Skin of body (tissue), 2 donors: ENCODE data around the gene RRP1B. TPM values are rescaled to one million over a fixed set of nuclear protein-coding genes. Genes with fewer than 3 reads are reported as not detected.
A peak's percentile ranks its signal among the peaks of the same experiment; 100 is the strongest.
"Not testable (repeated sequence)": the region's sequence is repeated elsewhere in the genome, so short reads cannot be mapped to it uniquely, and the experiment has no call there.

Experiments used
- DNase-seq: peaks from one replicate; lab custom pipeline; 2025; lab: John Stamatoyannopoulos, UW
- total RNA-seq: library from RNA; depleted of rRNA; stranded (reverse); fragments of >200 nt; gene quantifications from one replicate; pipeline ENCODE4 v1.2.3, GENCODE V29; 2014

RRP1B gene
- total RNA-seq, 1 donor from 2014 or later = 14.2 TPM

DNA sequence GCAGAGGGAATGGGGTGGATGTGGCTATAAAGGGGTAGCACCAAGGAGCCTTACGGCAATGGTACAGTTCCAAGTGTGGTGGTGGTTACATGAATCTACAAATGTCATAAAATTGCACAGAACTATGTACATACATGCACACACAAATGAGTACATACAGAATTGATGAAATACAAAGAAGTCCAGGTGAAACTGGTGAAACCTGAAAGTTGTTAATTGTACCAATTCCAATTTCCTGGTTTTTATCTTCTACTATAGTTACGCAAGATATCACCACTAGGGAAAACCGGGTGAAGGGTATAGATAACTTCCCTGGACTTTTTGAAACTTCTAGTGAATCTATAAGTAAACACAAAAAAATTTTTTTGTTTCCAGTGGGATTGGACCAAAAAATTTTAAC, 19.0 kb upstream of the RRP1B start:
- DNase-seq = no peak

DNA sequence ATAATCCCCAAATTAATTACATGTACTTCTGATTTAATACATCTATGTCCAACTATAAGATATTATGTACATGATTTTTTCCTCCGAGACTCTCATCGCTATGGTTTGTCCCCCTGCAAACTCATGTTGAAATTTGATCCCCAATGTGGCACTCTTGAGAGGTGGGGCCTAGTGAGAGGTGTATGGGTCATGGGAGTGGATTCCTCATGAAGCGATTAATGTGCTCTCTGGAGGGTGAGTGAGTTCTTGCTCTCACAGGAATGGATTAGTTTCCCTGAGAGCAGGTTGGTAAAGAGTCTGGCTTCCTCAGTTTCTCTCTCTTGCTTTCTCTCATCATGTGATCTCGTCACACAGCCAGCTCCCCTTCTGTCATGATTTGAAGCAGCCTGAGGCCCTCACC, 16.2 kb upstream of the RRP1B start:
- no peak for DNase-seq

DNA sequence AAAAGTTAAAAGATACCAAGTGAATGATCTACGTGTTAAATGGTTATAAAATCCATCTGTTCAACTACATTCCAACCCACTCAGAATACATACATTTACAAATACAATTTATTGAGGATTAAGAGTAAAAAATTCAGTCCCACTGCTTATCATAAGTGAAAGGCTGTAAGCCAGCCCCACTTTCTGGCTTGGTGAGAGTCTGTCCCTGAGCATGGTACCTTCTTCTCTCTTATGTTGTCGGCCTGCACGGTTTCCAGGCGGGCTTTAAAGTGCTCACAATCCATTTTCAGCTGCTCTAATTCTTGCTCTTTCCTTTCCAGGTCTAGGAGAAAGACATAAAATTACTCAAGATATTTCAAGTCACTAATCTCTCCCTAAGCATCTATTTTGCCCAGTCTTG, 15.3 kb upstream of the RRP1B start:
- DNase-seq = no peak

DNA sequence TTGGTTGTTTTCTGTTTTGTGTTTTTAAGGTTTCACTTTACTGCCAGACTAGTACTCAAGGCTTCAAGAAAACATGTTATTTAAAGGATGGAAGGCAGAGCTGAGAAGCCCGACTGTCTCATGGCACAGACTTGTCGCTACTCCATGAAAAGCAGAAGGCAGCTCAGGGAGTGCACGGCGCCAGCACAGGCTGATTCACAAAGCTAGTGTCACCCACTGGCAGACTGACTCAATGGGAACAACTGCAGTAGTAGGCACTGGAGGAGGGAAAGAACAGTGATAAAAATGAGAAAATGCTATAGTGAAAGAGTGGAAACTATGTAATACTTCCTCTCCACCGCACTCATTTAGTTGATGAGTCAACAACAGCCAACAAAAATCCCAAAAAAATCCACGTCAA, 14.8 kb upstream of the RRP1B start:
- DNase-seq = no peak

DNA sequence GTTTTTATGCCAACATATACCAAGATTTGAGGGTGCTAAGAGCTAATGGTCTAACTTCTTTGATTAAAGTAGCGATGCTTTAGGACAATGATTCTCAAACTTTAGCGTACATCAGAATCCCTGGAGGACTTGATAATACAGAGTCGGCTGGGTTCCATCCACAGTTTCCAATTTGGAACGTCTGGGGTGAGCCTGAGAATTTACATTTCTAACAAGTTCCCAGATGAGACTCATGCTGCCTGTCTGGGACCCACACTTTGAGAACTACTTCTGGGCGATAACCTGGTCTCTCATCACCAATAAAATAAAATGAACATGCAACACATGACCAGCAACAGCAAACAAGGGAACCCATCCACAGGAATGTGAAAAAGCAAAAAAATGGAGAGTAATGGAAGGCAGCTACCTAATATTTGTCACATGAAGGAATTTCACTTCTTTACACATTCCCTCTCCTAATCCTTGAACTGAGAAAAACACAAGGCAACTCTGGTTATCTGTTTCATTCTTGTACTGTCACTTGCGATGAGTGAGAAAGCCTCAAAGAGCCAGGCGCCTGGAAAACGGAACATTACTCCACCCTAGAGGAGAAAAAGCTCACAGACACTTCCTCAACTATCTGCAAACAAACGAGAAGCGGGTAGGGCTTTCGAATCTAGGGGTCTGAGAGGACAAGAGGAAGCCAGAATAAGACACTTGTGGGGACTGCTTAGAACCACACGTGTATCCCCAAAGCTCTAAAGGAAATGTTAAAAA, 14.0 kb upstream of the RRP1B start:
- peak; percentile 71 for DNase-seq

DNA sequence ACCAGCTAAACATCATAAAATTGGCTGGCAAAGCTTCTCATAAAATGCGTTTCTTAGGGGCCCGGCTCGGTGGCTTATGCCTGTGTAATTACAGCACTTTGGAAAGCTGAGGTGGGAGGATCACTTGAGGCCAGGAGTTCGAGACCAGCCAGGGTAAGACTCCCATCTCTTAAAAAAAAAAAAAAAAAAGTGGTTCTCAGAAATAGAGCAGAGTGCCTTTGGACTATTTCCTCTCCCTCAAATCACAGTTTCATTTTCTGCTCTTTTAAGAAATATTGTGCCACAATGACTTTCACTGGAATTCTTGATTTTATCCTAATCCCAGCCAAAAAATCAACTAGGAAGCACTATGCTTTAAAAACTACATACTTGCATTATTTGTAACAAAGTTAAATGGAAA, 13.4 kb upstream of the RRP1B start:
- no peak for DNase-seq

DNA sequence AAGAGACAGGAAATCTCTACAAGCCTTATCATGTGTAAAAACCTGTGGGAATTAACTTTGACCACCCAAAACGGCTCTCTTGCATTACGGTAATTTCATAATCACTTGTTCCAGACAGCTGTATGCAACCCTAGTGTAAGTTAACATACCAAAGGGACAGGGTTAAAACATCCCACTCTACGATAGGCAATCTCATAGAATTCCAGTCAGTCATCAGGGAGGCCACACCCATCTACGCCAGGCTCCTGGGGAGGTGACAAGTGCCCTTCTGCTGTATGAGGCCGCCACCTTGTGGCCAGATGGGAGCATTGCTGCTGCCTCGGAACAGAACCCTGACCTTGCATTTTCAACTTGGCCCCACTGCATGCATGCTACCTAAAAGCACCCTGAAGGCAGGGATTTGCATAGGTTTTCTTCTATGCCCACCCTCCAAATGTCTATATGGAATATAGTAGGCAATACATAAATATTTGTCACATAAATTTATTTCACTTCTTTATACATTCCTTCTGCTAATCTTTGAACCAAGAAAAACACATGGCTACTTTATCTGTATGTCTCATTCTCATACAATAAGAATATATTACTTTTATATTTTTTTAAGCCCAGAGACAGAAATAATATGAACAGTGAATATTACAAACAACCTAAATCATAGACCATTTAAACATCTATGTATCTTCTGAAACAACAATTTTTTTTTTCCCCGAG, 12.7 kb upstream of the RRP1B start:
- peak; percentile 85 for DNase-seq

DNA sequence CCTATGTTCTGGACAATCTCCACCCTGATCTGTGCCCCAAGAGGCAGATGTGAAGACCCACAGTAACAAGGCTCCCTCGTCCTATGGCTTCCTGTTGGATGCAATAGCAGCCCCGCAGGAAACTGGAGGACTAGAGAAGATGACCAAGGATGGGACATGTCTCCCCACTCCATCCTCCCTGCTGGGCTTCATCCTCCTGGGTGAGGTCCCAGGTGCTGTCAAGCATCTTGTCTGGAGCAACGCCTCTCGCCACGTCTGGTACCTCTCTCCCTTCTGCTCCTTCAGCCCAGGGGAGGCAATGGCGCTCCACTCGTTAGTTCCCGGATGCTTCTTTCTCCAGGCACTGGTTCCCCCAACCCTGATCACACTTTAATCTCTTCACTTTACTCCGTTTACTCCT, 11.2 kb upstream of the RRP1B start:
- no peak for DNase-seq

DNA sequence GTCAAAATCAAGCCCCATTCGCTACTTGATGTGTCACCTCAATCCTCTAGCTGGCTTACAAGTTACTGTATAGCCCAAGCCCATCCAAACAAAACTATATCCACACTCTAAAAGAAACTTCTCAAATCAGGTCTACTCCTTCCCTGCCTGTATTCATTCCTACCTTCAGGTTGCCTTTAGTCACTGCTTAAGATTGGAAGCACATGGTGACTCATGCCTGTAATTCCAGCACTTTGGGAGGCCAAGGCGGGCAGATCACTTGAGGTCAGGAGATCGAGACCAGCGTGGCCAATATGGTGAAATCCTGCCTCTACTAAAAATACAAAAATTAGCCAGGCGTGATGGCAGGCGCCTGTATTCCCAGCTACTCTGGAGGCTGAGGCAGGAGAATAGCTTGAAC, 7.4 kb upstream of the RRP1B start:
- not testable (repeated sequence) for DNase-seq

DNA sequence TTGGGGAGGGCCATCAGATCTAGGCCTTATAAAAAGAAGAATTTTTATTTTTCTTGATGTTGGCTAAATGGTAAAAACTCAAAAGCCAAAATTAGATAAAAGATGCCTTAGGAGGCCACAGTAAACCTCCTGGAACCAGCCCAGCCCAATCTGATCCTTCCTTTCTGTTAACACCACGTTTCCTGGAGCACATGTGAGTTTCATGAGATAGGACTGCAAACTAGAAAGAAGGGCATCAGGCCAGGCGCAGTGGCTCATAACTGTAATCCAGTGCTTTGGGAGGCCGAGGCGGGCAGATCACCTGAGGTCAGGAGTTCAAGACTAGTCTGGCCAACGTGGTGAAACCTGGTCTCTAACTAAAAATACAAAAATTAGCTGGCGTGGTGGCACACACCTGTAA, 6.7 kb upstream of the RRP1B start:
- DNase-seq = no peak

DNA sequence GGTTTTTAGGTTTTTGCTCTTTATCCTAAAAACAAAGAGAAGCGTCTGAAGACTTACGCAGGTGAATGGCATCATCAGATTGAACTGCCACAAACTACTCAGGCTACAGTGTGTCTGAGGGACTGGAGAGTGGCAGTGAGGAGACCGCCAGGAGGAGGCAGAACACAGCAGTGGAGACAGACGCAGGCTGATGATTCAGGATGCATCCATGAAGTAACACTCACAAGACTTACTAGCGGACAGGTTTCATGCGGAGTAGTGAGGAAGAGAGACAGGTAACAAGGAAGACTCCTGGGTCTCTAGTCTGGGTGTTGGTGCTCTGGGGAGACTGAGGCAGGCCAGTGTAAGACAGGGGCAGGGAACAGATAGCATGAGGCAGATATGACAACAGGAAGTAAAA, 5.7 kb upstream of the RRP1B start:
- DNase-seq = no peak

DNA sequence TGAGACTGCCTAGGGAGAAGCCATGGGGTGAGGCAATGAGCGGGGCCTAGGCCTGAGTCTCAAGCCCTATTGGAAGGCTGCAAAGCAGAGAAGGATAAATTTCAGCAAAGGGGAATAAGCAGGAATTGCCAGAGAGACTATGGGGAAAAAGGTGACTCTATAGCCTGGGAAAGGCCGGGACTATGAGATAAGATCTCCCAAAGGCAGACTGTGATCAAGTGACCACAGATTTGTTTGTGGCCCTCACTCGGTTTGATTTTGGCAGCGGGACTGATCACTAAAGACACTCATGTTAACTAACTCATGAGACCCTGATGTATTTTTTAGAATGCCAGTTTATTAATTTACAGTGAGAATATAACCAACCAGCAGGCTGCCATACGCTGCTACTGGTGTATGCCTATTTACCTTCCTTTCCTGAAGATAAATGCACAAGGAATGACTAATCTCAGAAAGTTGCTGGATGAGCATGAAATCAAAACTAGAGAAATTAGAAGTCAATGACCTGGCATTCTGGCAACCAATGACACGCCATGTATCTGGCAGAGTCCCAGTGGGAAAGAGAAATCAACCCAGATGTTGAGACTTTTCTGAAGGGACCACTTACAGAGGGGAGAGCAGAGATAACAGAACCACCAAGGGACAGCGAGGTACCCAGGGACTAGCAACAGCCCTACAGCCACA, 4.4 kb upstream of the RRP1B start:
- DNase-seq = no peak

DNA sequence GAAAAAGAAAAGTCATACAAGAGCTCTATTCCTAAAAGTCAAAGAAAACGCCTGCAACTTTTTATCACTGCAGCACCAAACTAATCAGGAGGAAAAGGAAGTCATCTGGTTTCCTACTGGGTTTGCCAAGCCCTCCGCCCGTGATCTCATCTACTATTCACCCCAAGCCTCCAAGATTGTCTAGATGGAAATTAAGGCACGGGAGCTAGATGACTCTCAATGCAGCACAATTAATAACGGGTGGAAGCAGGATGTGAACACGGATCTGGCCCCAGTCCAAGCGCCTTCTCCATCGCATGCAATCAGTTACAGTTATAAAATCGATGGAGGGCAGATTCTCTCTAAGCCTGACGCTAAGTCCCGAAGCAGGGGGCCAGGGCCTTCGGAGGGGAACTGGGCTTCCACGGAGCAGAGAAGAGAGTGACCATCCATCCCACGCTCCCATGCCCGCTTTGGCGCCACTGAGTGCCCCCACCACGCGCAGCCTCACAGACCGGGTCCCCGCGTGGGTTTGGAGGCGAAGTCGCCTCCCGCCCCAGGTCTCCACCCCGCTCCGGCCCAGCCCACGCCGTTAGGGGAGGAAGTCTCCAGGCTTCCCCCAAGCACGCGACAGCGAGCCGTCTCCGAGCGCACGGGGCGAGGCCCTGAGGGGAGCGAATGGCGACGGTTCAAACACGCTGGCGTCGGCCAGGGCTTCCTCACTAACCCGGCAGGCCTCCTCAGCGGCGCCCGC, 1.8 kb upstream of the RRP1B start:
- DNase-seq = peak; percentile 38

DNA sequence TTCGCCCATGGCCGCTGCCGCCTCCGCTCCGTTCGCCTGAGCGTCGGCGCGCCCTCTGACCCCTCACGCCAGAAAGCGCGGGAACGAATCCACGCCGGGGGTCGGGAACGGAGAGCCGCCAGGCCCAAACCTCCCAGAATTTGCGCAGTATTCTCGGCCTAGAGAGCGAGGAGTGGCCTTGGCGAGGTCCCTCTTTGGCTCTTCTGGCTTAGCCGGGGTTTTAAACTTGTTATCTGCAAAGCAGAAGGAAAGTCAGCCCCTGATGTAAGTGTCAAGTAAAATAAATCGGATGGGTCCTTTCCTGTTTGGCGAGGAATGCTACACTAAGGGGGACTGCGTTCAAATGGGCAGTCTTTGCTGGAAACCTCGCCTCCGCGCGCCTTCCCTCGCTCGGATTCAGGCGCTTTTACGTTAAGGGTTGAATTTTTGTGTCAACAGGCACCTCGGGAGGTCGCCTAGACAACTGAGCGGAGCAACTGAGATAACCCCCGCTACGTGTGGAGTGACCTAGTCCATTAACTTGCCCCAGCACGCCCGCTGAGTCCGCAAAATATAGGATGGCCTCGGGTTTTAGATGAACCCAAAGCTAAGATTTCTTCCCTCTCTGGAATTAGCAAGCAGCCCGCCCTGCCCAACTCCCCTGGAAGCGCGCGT, 1.1 kb upstream of the RRP1B start:
- DNase-seq = no peak

DNA sequence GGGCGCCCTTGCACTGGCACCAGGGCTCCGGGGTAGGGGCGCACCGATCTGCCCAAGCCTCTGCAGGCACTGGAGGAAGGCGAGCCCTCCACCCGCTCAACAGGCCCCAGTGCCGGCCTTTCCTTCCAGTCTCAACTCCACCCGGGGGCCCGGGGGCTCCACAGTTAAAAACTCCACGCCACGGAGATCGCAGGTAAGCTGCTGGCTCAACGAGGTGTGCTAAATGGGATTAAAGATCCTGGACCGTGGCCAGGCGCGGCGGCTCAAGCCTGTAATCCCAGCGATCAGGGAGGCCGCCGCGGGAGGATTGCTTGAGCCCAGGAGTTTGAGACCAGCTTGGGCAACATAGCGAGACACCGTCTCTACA, 608 bp upstream of the RRP1B start:
- no peak for DNase-seq

DNA sequence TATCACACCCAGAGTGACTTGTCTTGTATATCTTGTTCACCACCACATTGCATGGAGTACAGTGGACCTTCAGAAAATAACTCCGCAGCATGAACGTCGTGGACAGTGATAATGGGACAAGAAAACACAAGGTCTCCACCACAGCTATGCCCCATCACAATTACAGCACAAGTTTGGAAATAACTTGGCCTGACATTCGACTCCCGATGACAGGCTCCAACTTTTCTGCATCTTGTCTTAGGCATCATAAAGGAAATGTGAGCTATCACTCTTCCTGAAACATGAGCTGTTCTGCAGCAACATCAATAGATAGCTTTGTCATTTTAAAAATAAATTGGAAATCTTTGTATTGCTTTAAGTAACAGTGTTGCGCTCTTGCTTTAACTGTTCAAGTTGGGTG, 2.9 kb downstream of the RRP1B start:
- no peak for DNase-seq

DNA sequence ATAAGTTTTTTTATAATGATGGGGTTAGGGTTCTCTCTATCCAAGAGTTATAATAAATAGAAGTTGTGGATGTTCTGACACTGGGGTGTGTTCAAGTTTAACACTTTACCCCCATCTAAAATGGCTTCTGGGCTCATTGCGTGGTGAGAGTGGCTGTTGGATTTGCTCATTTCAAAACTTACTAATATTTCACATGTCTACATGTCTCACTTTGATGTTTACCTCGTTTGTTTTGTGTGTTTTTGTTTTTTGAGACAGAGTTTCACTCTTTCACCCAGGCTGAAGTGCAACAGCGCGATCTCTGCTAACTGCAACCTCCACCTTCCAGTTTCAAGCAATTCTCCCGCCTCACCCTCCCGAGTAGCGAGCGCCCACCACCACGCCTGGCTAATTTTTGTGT, 3.7 kb downstream of the RRP1B start:
- no peak for DNase-seq

DNA sequence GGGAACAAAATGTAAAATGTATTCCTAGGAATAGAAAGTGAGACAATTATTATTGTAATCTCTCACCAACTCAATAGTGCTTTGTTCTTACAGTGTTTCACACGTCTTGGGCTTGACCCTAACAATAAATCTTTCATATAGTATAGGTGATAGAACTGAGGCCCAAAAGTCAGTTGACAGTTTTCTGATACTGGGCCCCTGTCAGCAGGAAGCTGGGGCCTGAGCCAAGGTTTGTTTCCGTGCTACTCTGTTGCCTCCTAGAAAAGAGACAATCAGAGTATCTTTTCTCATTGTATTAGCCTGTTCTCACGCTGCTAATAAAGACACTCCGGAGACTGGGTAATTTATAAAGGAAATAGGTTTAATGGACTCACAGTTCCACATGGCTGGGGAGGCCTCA, 5.0 kb downstream of the RRP1B start:
- DNase-seq = no peak

DNA sequence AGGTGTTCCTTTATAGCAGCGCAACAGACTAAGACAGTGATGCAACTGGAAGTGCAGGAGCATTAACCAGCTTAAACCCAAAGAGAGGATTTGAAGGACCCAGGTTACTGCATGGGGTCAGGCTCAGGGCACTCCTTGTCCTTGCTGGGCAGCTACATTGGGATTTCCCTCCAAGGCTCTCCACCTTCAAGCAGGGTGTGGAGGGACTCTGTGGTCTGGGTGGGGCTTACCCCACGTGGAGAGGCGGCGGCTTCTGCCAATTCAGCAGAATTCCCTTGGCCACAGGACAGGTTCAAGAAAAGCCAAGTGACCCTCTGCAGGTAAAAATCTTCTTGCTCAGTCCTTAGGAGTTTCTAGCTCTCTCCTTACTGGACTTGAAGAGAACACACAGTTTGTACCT, 6.5 kb downstream of the RRP1B start:
- DNase-seq = no peak

DNA sequence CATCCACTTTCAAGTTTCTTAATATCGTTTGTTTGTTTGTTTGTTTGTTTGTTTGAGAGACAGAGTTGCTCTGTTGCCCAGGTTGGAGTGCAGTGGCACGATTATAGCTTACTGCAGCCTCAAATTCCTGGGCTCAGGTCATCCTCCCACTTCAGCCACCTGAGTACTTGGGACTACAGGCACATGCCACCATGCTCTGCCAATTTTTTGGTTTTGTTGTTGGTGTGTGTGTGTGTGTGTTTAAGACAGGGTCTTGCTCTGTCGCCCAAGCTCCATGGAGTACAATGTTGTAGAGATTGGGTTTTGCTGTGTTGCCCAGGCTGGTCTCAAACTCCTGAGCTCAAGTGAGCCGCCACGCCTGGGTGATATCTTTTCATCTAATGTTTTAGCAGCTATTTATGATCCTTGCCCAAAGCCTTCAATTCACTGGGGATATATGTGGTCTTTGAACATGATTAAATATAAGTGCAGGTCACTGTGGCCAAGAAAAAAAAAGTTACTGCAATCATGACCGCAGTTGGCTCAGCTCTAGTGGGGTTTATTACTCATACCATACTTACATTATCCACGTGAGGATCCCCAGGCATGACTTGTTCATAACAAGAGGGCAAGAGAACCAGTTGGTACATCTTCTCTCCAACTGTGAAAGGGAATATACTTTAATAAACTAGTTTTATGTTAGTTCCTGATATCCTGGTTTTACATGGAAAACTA, 8.0 kb downstream of the RRP1B start:
- no peak for DNase-seq
